ENCODE results near the gene NCAPD3.

NCAPD3 gene

DNA sequence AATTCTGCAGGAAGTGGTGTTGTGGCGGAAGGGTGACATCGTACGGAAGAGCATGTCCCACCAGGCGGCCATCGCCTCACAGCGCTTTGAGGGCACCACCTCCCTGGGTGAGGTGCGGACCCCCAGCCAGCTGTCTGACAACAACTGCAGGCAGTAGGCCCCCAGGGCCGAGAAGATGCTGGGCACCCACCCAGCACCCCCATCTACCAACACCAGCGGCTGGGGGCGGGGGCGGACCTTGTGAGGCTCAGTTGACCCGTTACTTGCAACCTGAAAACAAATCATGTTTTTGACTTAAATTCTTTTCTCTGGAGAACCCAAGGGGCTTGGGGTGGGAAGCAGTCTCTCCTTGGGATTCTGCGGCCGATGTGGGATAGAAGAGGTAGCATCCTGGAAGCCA lies 21.7 kb upstream of the NCAPD3 start:
- TF ChIP-seq, protein P1, sequence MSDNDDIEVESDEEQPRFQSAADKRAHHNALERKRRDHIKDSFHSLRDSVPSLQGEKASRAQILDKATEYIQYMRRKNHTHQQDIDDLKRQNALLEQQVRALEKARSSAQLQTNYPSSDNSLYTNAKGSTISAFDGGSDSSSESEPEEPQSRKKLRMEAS (IDR thresholded peaks at IDR 0.05), result no peak
- TF ChIP-seq CREB1 (IDR thresholded peaks at IDR 0.05; ENCODE audit: low read depth), result no peak
- TF ChIP-seq, protein P2, sequence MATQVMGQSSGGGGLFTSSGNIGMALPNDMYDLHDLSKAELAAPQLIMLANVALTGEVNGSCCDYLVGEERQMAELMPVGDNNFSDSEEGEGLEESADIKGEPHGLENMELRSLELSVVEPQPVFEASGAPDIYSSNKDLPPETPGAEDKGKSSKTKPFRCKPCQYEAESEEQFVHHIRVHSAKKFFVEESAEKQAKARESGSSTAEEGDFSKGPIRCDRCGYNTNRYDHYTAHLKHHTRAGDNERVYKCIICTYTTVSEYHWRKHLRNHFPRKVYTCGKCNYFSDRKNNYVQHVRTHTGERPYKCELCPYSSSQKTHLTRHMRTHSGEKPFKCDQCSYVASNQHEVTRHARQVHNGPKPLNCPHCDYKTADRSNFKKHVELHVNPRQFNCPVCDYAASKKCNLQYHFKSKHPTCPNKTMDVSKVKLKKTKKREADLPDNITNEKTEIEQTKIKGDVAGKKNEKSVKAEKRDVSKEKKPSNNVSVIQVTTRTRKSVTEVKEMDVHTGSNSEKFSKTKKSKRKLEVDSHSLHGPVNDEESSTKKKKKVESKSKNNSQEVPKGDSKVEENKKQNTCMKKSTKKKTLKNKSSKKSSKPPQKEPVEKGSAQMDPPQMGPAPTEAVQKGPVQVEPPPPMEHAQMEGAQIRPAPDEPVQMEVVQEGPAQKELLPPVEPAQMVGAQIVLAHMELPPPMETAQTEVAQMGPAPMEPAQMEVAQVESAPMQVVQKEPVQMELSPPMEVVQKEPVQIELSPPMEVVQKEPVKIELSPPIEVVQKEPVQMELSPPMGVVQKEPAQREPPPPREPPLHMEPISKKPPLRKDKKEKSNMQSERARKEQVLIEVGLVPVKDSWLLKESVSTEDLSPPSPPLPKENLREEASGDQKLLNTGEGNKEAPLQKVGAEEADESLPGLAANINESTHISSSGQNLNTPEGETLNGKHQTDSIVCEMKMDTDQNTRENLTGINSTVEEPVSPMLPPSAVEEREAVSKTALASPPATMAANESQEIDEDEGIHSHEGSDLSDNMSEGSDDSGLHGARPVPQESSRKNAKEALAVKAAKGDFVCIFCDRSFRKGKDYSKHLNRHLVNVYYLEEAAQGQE (IDR thresholded peaks at IDR 0.05; ENCODE audit: low read depth), result no peak
- no peak for TF ChIP-seq EP300 (IDR thresholded peaks at IDR 0.05; ENCODE audit: borderline replicate concordance)
- TF ChIP-seq, protein P3, sequence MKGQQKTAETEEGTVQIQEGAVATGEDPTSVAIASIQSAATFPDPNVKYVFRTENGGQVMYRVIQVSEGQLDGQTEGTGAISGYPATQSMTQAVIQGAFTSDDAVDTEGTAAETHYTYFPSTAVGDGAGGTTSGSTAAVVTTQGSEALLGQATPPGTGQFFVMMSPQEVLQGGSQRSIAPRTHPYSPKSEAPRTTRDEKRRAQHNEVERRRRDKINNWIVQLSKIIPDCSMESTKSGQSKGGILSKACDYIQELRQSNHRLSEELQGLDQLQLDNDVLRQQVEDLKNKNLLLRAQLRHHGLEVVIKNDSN (IDR thresholded peaks at IDR 0.05), result no peak
- no peak for TF ChIP-seq FOXM1 (IDR thresholded peaks at IDR 0.05; ENCODE audit: borderline replicate concordance, low read depth)
- no peak for TF ChIP-seq RAD21 (IDR thresholded peaks at IDR 0.05; ENCODE audit: low read depth)
- TF ChIP-seq YY1 (IDR thresholded peaks at IDR 0.05; ENCODE audit: low read depth), result no peak
- no peak for TF ChIP-seq TEAD4 (IDR thresholded peaks at IDR 0.05)
- no peak for TF ChIP-seq TAF1 (IDR thresholded peaks at IDR 0.05; ENCODE audit: low read depth)

DNA sequence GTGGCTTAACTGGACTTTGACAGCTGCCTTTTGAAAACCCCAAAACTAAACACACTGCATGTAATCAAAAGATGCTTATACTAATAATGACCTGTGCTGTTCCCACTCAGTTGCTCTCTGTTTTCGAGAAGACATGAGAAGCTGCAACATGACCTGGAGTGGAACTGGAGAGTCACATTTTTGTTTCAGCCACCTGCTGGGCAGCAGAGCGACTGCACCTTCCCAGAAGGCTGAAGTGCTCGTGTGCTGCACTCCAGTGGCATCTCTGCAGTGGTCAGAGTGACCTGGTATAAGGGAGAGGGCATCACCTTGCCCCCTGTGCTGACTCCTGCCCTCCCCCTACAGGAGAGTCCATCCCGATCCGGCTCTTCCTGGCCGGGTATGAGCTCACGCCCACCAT lies 20.8 kb upstream of the NCAPD3 start:
- TF ChIP-seq RAD21 (IDR thresholded peaks at IDR 0.05; ENCODE audit: low read depth), result no peak

DNA sequence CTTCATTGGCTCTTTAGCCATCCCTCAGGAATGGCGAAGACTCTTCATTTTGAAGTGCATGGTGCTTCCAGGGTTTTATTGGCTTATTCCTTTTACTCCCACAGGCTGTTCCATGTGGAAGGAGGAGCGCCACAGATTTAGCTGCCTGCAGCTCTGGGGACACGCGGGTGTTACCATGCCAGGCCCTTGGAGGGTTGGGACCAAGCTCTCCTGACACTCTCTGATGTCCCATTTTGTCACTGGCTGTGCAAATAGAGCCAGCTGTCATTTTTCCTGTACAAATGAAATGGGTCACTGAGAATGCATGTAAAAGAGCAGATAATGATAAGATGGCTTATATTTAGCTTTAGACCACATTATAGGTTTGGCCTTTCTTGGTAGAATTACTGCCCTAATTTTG lies 20.1 kb upstream of the NCAPD3 start:
- TF ChIP-seq, protein P2 (IDR thresholded peaks at IDR 0.05; ENCODE audit: low read depth), result no peak
- TF ChIP-seq CEBPB (IDR thresholded peaks at IDR 0.05), result no peak
- no peak for TF ChIP-seq FOXM1 (IDR thresholded peaks at IDR 0.05; ENCODE audit: borderline replicate concordance, low read depth)
- TF ChIP-seq NFIC (IDR thresholded peaks at IDR 0.05), result no peak
- no peak for TF ChIP-seq TAF1 (IDR thresholded peaks at IDR 0.05; ENCODE audit: low read depth)
- TF ChIP-seq CREB1 (IDR thresholded peaks at IDR 0.05; ENCODE audit: low read depth), result no peak
- TF ChIP-seq ZBTB7A (IDR thresholded peaks at IDR 0.05; ENCODE audit: low read depth), result no peak
- no peak for TF ChIP-seq TEAD4 (IDR thresholded peaks at IDR 0.05)
- no peak for TF ChIP-seq TCF12 (IDR thresholded peaks at IDR 0.05; ENCODE audit: low read depth)
- no peak for TF ChIP-seq YY1 (IDR thresholded peaks at IDR 0.05; ENCODE audit: low read depth)
- no peak for TF ChIP-seq EP300 (IDR thresholded peaks at IDR 0.05; ENCODE audit: borderline replicate concordance)
- TF ChIP-seq, protein P3 (IDR thresholded peaks at IDR 0.05), result no peak

DNA sequence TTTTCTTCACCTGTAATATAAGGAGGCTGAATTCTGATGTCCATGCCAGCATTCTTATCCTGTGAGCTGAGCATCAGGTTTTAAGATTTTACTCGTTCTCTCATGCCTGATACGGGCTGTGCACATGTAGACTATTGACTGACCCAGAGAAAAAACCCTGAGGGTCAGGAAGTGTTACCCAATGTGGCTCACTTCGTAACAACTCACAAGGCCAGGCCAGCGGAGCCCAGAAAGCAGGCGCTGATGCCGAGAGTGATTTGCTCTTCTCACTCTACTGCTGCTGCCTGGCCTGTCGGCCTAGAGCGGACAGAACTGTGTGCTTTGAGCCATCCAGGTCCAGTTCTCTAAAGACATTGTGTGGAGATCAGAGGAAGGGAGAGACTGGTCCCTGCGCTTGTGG lies 18.6 kb upstream of the NCAPD3 start:
- TF ChIP-seq, protein P1 (IDR thresholded peaks at IDR 0.05), result no peak

DNA sequence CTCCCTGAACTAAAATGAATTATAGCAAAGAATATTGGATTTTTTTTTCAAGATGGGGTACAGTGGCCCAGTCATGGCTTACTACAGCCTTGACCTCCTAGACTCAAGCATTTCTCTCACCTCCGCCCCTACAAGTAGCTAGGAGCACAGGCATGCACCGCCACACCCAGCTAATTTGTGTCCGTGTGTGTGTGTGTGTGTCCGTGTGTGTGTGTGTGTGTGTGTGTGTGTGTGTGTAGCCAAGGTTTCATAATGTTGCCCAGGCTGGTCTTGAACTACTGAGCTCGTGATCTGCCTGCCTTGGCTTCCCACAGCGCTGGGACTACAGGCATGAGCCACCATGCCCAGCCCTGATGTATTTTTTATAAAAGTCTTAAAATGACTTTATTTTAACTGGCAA lies 16.8 kb upstream of the NCAPD3 start:
- TF ChIP-seq TEAD4 (IDR thresholded peaks at IDR 0.05) (no peak), RAD21 (IDR thresholded peaks at IDR 0.05; ENCODE audit: low read depth) (no peak), FOXM1 (IDR thresholded peaks at IDR 0.05; ENCODE audit: borderline replicate concordance, low read depth) (no peak), EP300 (IDR thresholded peaks at IDR 0.05; ENCODE audit: borderline replicate concordance) (no peak), YY1 (IDR thresholded peaks at IDR 0.05; ENCODE audit: low read depth) (no peak), CREB1 (IDR thresholded peaks at IDR 0.05; ENCODE audit: low read depth) (no peak), CEBPB (IDR thresholded peaks at IDR 0.05) (no peak), NFIC (IDR thresholded peaks at IDR 0.05) (no peak), EGR1 (IDR thresholded peaks at IDR 0.05) (no peak), ZBTB7A (IDR thresholded peaks at IDR 0.05; ENCODE audit: low read depth) (no peak)
- TF ChIP-seq, protein P3 (IDR thresholded peaks at IDR 0.05), result no peak
- TF ChIP-seq, protein P1 (IDR thresholded peaks at IDR 0.05), result no peak
- TF ChIP-seq, protein P2 (IDR thresholded peaks at IDR 0.05; ENCODE audit: low read depth), result no peak

Measured in Ishikawa (cell line).